Right ventricle myocardium superior (tissue), 1 donor: ENCODE measurements around the gene SLC30A7. TPM values are rescaled to one million over a fixed set of nuclear protein-coding genes. Genes with fewer than 3 reads are reported as not detected.

Experiments used
- total RNA-seq: library from RNA; stranded (reverse); fragmentation: NEBNext Ultra II Directional; extraction: Animal tissue kit (Norgen Biotek cat#: 25700); gene quantifications from one replicate; pipeline ENCODE4 v1.2.1, GENCODE V29; 2021
- donor health status: DM: no; HTN: yes; CAD: no; lungs with severe emphysema.

Gene SLC30A7
- total RNA-seq, 1 donor from 2014 or later: 4.1 TPM

Other genes with a start within 250 kb of the SLC30A7 start
- gene VCAM1, start 176.3 kb upstream of the SLC30A7 start, total RNA-seq: 2.5 TPM
- 7.4 TPM for gene EXTL2, start 1.2 kb upstream of the SLC30A7 start, total RNA-seq
- 37.2 TPM for gene DPH5, start 129.7 kb downstream of the SLC30A7 start, total RNA-seq